ENCODE data around the gene PHF1. TPM values are rescaled to one million over a fixed set of nuclear protein-coding genes. Genes with fewer than 3 reads are reported as not detected.
"Not testable (repeated sequence)": the region's sequence is repeated elsewhere in the genome, so short reads cannot be mapped to it uniquely, and the experiment has no call there.

The PHF1 gene
- total RNA-seq, 4 donors from 2014 or later = 46.8 to 86.1 (median 77.3) TPM

GRCh38 chr6:33391278-33391921 lies 19.4 kb upstream of the PHF1 start, which contains the start of gene KIFC1:
Gene KIFC1, plus strand, starts transcription at chr6:33391823. Its CDS starts 163 bp downstream, at chr6:33391986.
- TF ChIP-seq CTCF (IDR thresholded peaks at IDR 0.05) = peak; percentile 94 to 99 (median 99)
- peak in 1 of 2 donors; percentile 12 for TF ChIP-seq POLR2A (IDR thresholded peaks at IDR 0.05)
- Histone ChIP-seq H3K4me3 (peak within 1 kb of the TSS; percentile 50 to 62 (median 55)), H3K27me3 (no peaks in the 10 kb centered on the region), H3K27ac (peak within 1 kb of the TSS; percentile 84 to 92 (median 87)), H3K4me1 (peaks cover 0 to 9% (median 7%) of the 10 kb centered on the region in 4 donors), H3K9me3 (no peaks in the 10 kb centered on the region), H3K36me3 (no peaks in the 10 kb centered on the region)
- peak; percentile 98 to 100 (median 100) for DNase-seq

- Histone ChIP-seq H3K4me3 (peak overlapping the region; percentile 50 to 62 (median 55)), H3K9me3 (no peaks in the 10 kb centered on the region), H3K27ac (peak overlapping the region; percentile 66 to 92 (median 87)), H3K4me1 (peaks cover 0 to 9% (median 7%) of the 10 kb centered on the region in 4 donors), H3K27me3 (no peaks in the 10 kb centered on the region), H3K36me3 (no peaks in the 10 kb centered on the region)
- no peak for DNase-seq
- no peak for TF ChIP-seq POLR2A (IDR thresholded peaks at IDR 0.05)
- no peak for TF ChIP-seq CTCF (IDR thresholded peaks at IDR 0.05)
Observed at GRCh38 chr6:33391922-33392594, 18.8 kb upstream of the PHF1 start.

- TF ChIP-seq POLR2A (IDR thresholded peaks at IDR 0.05) = no peak
- H3K4me3 ChIP-seq = peak overlapping the region in 2 of 4 donors; percentile 55 to 62
- H3K9me3 ChIP-seq = no peaks in the 10 kb centered on the region
- peaks cover 0 to 9% (median 7%) of the 10 kb centered on the region in 4 donors for H3K4me1 ChIP-seq
- no peaks in the 10 kb centered on the region for H3K36me3 ChIP-seq
- H3K27me3 ChIP-seq = no peaks in the 10 kb centered on the region
- DNase-seq = no peak
- H3K27ac ChIP-seq = peak overlapping the region in 2 of 4 donors; percentile 89 to 92
Observed at GRCh38 chr6:33392595-33392948, 18.2 kb upstream of the PHF1 start.

GRCh38 chr6:33392979-33393378 lies 17.8 kb upstream of the PHF1 start:
- H3K27ac ChIP-seq = no peak overlapping the region
- peaks cover 0 to 9% (median 7%) of the 10 kb centered on the region in 4 donors for H3K4me1 ChIP-seq
- peak overlapping the region in 1 of 4 donors; percentile 55 for H3K4me3 ChIP-seq
- no peaks in the 10 kb centered on the region for H3K27me3 ChIP-seq
- no peaks in the 10 kb centered on the region for H3K9me3 ChIP-seq
- no peaks in the 10 kb centered on the region for H3K36me3 ChIP-seq
- no peak for DNase-seq
- TF ChIP-seq CTCF (IDR thresholded peaks at IDR 0.05) (no peak), POLR2A (IDR thresholded peaks at IDR 0.05) (no peak)

- Histone ChIP-seq H3K9me3 (no peaks in the 10 kb centered on the region), H3K27me3 (no peaks in the 10 kb centered on the region), H3K4me1 (peaks cover 0 to 3% (median 0%) of the 10 kb centered on the region in 4 donors), H3K27ac (no peak overlapping the region), H3K36me3 (no peaks in the 10 kb centered on the region), H3K4me3 (no peak overlapping the region)
- DNase-seq = no peak
- no peak for TF ChIP-seq CTCF (IDR thresholded peaks at IDR 0.05)
- no peak for TF ChIP-seq POLR2A (IDR thresholded peaks at IDR 0.05)
Observed at GRCh38 chr6:33397541-33397940, 13.3 kb upstream of the PHF1 start.

GRCh38 chr6:33398601-33399000 lies 12.2 kb upstream of the PHF1 start:
- H3K27me3 ChIP-seq, H3K36me3 ChIP-seq, H3K4me1 ChIP-seq, H3K27ac ChIP-seq, H3K4me3 ChIP-seq, H3K9me3 ChIP-seq, DNase-seq: not testable (repeated sequence)

GRCh38 chr6:33399881-33400280 lies 10.9 kb upstream of the PHF1 start:
- not testable (repeated sequence) for H3K36me3 ChIP-seq, H3K9me3 ChIP-seq, H3K27ac ChIP-seq, H3K4me3 ChIP-seq, DNase-seq, H3K27me3 ChIP-seq, H3K4me1 ChIP-seq

Data from Peyer's patch (tissue), 4 donors.